Psoas muscle (tissue), 8 donors: ENCODE results near the gene CCN5. TPM values are rescaled to one million over a fixed set of nuclear protein-coding genes. Genes with fewer than 3 reads are reported as not detected.

ENCODE experiments used
- ATAC-seq, 4 donors: fragments of 200-7000 bp; cut with Tn5 transposase; one replicate each; pipeline ENCODE4 v1.9.1; 2020; ENCODE audit warnings: moderate library complexity in 3 of 4, mild to moderate bottlenecking in 2 of 4
- DNase-seq, 2 donors: peaks; one replicate each; pipeline ENCODE4 v3.0.0-alpha.2; 2020
- H3K27ac ChIP-seq: fragments of 200-600 bp; one replicate; pipeline ENCODE4 v1.8.0; 2022
- H3K27me3 ChIP-seq, 3 donors: fragments of 200-600 bp in 1 of 3; one replicate each; pipeline versions ENCODE4 v1.6.1 to v1.8.0; 2013 to 2022; ENCODE audit warnings: low read length in 2 of 3, mild to moderate bottlenecking in 2 of 3, moderate library complexity in 1 of 3; ENCODE audit not compliant: insufficient read depth in 3 of 3
- H3K36me3 ChIP-seq, 2 donors: fragments of 200-600 bp in 1 of 2; one replicate each; pipeline versions ENCODE4 v1.6.1 to v1.8.0; 2013 to 2022; ENCODE audit warnings: low read depth in 1 of 2, mild to moderate bottlenecking in 1 of 2, moderate library complexity in 1 of 2; ENCODE audit not compliant: insufficient read depth in 1 of 2
- H3K4me1 ChIP-seq: fragments of 200-600 bp; one replicate; pipeline ENCODE4 v1.8.0; 2022
- H3K4me3 ChIP-seq: fragments of 200-600 bp; one replicate; pipeline ENCODE4 v1.8.0; 2022; ENCODE audit warnings: mild to moderate bottlenecking
- H3K9me3 ChIP-seq: fragments of 200-600 bp; one replicate; pipeline ENCODE4 v1.8.0; 2022
- WGBS, 3 donors: extraction: QIAGEN DNeasy Blood & Tissue Kit; methylation state at CpG; one replicate each; pipeline versions ENCODE4 v1.1.6 to v1.1.7; 2013; 5-methylcytosine and 5-hydroxymethylcytosine counted together
- intact Hi-C, 2 donors: fragments of 100-400 bp; cut with DNase I; formaldehyde crosslinking; loops; one replicate each; pipeline versions ENCODE4 v1.11.0 to v1.14.2; 2022
- polyA plus RNA-seq, 3 donors: library from polyadenylated mRNA; stranded (reverse); fragments of 200-250 nt; gene quantifications; one replicate each; pipeline ENCODE4 v1.2.3, GENCODE V29; 2013
- total RNA-seq, 4 donors: library from RNA; stranded (reverse); fragmentation: NEBNext Ultra II Directional in 2 of 4; extraction: Animal tissue kit (Norgen Biotek cat#: 25700) in 2 of 4; gene quantifications; one replicate each; pipeline versions ENCODE4 v1.2.1 to v1.2.4, GENCODE V29; 2021 to 2023
- TF ChIP-seq, protein P1 (sequence below): fragments of 200-600 bp; IDR thresholded peaks from one replicate; pipeline ENCODE4 v1.8.0; 2022; ENCODE audit warnings: antibody characterized with exemption
- donor health status: healthy with polysubstance abuse.
- donor health status: DM: no; HTN: no; CAD: no; lungs with moderate emphysema.
- donor health status: Bipolar disorder and iron deficiency.
- donor health status: healthy.
- donor health status: DM: yes; HTN: yes; CAD: no.
- donor health status: DM: no; HTN: no; CAD: no.
- donor health status: DM: no; HTN: no; CAD: no.
- donor health status: DM: yes; HTN: yes; CAD: no.

CCN5 gene
- total and polyA plus RNA-seq, 7 donors: 3.3 to 20.9 (median 9.6) TPM

DNA sequence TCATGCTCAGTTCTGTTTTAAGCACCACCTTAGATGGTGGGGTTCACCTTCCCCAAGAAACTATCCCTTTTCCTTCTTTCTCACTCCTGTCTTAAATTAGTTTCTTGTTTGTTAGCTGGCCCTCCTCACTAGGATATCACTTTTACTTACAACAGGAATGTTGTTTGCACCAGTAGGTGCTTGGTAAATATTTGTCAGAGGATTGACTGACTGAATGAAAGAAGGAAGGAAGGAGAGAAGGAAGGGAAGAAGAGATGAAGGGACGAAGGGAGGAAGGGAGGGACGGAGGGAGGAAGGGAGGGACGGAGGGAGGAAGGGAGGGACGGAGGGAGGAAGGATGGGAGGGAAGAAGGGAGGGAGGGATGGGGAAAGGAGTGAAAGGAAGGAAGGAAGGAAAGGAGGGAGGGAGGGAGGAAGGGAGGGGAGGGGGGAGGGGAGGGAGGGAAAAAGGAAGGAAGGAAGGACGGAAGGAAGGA is 30.0 kb downstream of the CCN5 start:
- ATAC-seq (no peak), DNase-seq (no peak)
- H3K4me1 ChIP-seq: peaks cover 15% of the 10 kb centered on the region
- no peak overlapping the region for H3K27ac ChIP-seq
- intact Hi-C loops: loop anchor here in 1 of 2 donors (5.0 kb wide), 1 partner anchor 67 kb away; the partner anchor contains the start of gene RIMS4
- 43 to 55% (median 52%) methylated on average over 1 to 5 of the region's 5 CpGs for WGBS, 3 donors
- H3K4me3 ChIP-seq: peak overlapping the region; percentile 72
- peaks cover 0 to 23% (median 2%) of the 10 kb centered on the region in 3 donors for H3K27me3 ChIP-seq
- H3K9me3 ChIP-seq: no peaks in the 10 kb centered on the region
- TF ChIP-seq, protein P1, sequence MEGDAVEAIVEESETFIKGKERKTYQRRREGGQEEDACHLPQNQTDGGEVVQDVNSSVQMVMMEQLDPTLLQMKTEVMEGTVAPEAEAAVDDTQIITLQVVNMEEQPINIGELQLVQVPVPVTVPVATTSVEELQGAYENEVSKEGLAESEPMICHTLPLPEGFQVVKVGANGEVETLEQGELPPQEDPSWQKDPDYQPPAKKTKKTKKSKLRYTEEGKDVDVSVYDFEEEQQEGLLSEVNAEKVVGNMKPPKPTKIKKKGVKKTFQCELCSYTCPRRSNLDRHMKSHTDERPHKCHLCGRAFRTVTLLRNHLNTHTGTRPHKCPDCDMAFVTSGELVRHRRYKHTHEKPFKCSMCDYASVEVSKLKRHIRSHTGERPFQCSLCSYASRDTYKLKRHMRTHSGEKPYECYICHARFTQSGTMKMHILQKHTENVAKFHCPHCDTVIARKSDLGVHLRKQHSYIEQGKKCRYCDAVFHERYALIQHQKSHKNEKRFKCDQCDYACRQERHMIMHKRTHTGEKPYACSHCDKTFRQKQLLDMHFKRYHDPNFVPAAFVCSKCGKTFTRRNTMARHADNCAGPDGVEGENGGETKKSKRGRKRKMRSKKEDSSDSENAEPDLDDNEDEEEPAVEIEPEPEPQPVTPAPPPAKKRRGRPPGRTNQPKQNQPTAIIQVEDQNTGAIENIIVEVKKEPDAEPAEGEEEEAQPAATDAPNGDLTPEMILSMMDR: no peak
- no peaks in the 10 kb centered on the region for H3K36me3 ChIP-seq

DNA sequence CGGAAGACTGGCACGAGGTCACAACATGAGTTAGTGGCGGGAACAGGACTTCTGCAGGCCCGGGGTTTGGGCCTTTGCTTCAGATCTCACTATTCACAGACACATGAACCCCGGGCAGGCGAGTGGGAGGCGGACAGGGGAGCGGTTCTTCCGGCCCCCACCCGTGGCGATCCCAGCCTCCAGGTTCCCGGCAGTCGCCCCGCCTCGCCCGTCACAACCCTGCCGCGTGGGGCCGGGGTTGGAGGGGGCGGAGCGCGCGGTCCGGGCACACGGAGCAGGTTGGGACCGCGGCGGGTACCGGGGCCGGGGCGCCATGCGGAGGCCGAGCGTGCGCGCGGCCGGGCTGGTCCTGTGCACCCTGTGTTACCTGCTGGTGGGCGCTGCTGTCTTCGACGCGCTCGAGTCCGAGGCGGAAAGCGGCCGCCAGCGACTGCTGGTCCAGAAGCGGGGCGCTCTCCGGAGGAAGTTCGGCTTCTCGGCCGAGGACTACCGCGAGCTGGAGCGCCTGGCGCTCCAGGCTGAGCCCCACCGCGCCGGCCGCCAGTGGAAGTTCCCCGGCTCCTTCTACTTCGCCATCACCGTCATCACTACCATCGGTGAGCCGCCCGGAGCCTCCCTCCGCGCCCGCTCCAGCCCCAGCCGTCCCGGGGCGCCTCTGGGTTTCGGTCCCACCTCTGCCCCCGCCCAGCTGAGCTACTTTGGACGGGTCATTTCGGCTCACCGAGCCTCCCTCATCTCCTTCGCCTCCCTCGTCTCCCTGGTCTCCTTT is 30.6 kb downstream of the CCN5 start, which contains the start of gene KCNK15:
KCNK15 (plus strand) TSS at position 268 of the 769 bp plus-strand sequence; CDS start at position 314, 46 bp downstream.
- intact Hi-C loops: loop anchor here in 1 of 2 donors (5.0 kb wide), 1 partner anchor 67 kb away; the partner anchor contains the start of gene RIMS4
- DNase-seq (peak; percentile 66 to 67), ATAC-seq (peak; percentile 31 to 60 (median 54))
- Histone ChIP-seq H3K4me3 (peak within 1 kb of the TSS; percentile 72), H3K36me3 (no peaks in the 10 kb centered on the region), H3K27me3 (peaks cover 0 to 29% (median 4%) of the 10 kb centered on the region in 3 donors), H3K9me3 (no peaks in the 10 kb centered on the region), H3K4me1 (peaks cover 11% of the 10 kb centered on the region), H3K27ac (no peak within 1 kb of the TSS)
- TF ChIP-seq, protein P1: no peak
- 2 to 4% (median 3%) methylated on average over 43 to 81 of the region's 81 CpGs for WGBS, 3 donors

GRCh38 chr20:44746367-44747165 is 31.4 kb downstream of the CCN5 start:
- ATAC-seq (no peak), DNase-seq (peak in 1 of 2 donors; percentile 50)
- no peaks in the 10 kb centered on the region for H3K9me3 ChIP-seq
- peak overlapping the region; percentile 72 for H3K4me3 ChIP-seq
- H3K4me1 ChIP-seq: peaks cover 11% of the 10 kb centered on the region
- H3K27ac ChIP-seq: no peak overlapping the region
- peaks cover 0 to 37% (median 4%) of the 10 kb centered on the region in 3 donors for H3K27me3 ChIP-seq
- no peaks in the 10 kb centered on the region for H3K36me3 ChIP-seq
- intact Hi-C loops: loop anchor here in 1 of 2 donors (1.0 to 5.0 kb wide), 2 partner anchors 66 to 122 kb away; partner anchors contain the start of gene RIMS4
- TF ChIP-seq, protein P1: no peak
- WGBS, 3 donors: 31 to 34% (median 31%) methylated on average over 12 of the region's 12 CpGs

GRCh38 chr20:44747166-44748004 is 32.2 kb downstream of the CCN5 start:
- TF ChIP-seq, protein P1: peak; percentile 56
- intact Hi-C loops: loop anchor here (1.0 to 5.0 kb wide), 3 partner anchors 65 to 121 kb away; partner anchors contain the start of gene RIMS4 (in 1 of the 2)
- H3K4me1 ChIP-seq: peaks cover 11% of the 10 kb centered on the region
- peak; percentile 61 to 80 (median 70) for ATAC-seq
- peak; percentile 75 to 81 for DNase-seq
- H3K27me3 ChIP-seq: peaks cover 0 to 44% (median 4%) of the 10 kb centered on the region in 3 donors
- H3K4me3 ChIP-seq: no peak overlapping the region
- H3K36me3 ChIP-seq: no peaks in the 10 kb centered on the region
- H3K27ac ChIP-seq: no peak overlapping the region
- WGBS, 3 donors: 9 to 21% (median 14%) methylated on average over 5 of the region's 5 CpGs
- no peaks in the 10 kb centered on the region for H3K9me3 ChIP-seq
